GM18526 (cell line): ENCODE data around the gene CPNE2.

Source experiments
- POLR2A ChIP-seq: IDR thresholded peaks from 3 replicates; pipeline ENCODE4 v1.6.1; 2011; ENCODE audit not compliant: insufficient read length; ENCODE audit errors: extremely low read depth

The CPNE2 gene

DNA sequence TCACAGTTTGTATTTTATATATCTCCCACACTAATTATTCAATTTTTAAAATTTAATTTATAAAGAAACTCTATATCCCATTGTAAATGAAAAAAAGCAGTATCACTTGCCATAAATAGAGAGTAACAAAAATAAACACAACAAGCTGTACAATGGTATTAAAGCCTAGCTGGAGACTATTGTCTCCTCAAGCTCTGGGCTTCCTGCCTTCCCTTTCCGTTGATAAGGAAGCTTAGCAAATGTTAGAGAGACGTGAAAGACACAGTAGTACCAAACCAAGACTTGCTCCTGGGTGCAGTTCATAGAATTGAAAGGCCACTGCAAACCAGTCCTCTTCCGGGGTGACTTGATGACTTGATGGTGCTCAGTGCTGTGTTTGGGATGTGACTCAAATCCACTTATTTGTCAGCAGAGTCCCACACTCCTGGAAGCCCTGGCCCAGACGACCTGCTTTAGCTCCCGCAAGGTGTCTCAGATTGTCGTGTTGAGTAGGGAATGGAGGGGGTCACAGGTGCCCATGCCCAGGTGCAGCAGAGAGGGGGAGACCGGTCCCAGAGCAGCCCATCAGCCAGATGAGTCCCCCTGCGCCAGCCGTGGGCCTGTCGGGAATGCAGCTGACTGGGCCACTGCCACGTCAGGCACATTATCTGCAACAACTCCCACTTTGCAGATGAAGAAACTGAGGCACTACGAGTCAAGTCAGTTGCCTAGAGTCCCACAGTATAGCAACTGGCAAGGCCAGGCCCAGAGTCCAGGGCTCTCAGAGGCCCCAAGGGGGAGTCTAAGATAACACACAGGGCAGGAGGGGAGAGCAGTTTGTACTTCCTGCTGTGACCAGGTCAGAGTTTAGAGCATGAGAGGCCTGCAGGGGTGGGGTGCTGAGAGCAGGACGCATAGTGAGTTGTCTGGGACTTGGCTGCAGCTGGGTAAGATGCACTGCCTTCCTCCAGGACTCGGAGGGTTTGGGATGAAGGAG is 53.0 kb downstream of the CPNE2 start:
- no peak for TF ChIP-seq POLR2A

DNA sequence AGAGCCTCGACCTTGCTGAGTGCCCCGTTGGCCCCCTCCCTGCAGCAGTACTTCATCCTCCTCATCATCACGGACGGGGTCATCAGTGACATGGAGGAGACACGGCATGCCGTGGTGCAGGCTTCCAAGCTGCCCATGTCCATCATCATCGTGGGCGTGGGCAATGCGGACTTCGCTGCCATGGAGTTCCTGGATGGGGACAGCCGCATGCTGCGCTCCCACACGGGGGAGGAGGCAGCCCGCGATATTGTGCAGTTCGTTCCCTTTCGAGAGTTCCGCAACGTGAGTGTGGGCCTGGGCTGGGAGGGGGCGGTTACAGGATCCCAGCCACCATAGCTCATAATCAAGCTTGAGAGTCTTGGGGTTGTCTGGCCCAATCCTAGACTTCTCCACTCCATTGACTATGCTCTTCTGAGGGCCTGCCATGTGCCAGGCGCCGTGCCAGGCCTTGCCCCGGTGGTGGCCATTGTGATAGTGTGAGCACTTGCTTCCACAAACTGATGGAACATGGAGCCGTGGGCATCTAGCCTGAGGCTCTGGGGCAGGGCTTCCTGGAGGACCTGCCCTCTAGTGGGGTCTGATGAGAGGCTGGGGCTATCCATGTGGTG is 53.8 kb downstream of the CPNE2 start:
- no peak for TF ChIP-seq POLR2A

DNA sequence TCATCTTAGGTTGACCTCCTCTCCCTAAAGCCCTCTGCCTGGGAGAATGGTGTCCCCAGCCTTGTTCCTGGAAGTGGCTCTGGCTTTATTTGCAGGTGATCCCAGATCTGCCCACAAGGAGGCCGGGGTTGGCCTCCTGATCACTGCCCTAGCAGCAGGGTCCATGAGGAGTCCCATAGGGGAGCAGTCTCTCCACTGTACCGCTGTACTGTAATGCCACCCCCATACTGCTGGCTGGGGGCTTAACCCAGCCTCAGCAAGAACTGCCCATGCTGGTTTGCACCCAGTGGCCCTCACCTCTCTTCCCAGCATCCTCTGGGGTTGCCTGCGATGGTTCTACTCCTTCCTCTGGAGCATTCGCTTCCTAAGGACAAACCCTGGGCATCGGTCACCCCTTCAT is 54.4 kb downstream of the CPNE2 start:
- TF ChIP-seq POLR2A: no peak

DNA sequence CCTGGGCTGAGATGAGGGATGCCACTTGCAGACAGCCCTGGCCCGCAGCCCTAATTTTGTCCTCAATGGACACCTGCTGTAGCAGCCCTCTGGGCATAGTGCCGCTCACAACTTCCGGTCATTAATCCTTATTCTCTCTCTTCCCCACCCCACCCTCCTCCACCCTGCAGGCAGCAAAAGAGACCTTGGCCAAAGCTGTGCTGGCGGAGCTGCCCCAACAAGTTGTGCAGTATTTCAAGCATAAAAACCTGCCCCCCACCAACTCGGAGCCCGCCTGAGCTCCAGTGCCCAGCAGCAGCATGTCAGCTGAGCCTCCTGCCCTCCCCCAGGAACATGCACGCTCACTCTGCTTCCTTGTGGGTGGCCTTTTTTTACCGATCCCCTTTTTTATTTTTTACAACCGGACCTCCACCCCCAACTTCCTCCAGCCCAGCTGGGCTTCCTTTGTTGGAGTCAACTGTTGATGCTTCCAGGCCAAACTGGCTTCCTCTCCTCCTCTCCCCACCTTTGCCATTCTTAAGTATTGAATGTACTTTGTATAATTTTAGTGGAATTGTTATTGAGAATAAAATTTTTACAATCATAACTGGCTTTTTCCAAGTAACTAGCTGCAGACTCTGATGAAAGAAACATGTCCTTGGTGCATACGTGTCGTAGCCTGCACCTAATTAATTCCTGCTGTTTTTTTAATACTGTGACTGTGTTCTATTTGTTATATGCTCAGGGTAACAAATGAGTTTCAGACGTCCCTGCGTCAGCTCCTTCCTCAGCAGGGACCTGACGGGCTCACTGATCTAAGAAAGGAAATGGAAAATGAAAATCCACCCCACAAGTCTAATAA is 55.2 kb downstream of the CPNE2 start:
- no peak for TF ChIP-seq POLR2A

DNA sequence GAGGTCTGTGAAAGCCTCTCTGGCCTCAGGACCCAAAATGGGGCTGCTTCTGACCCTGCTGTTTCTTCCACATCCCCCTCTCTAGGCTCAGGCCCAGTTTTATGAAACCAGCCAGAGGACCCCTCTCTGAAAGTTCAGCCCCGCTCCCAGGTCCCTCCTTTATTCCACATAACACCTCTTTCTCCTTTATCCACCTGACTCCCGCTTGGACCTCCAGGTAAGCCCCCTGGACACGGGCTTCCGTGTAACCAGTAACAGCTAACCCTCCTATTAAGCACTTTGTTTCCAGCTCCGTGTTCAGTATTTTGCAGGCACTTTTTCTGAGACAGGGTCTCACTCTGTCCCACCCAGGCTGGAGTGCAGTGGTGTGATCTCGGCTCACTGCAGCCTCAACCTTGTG is 56.1 kb downstream of the CPNE2 start:
- TF ChIP-seq POLR2A: no peak

DNA sequence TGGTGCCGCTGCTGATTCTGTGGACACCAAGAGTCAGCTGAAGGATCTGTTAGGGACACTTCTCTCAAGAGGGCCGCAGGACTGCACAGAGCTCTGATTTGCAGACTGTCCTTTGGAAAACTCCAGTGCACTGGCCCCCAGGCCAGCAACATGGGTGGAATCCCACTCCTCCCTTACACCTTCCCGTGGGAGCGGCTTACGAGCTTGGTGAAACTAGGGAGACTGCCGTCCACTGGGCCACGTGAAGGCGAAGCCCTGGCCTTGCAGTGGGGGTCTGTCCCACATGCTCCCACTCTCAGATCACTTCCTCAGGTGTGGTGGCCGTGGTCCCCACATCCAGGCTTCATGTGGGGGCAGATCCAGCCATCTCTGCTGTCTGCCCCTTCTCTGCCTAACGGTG is 57.0 kb downstream of the CPNE2 start:
- no peak for TF ChIP-seq POLR2A

DNA sequence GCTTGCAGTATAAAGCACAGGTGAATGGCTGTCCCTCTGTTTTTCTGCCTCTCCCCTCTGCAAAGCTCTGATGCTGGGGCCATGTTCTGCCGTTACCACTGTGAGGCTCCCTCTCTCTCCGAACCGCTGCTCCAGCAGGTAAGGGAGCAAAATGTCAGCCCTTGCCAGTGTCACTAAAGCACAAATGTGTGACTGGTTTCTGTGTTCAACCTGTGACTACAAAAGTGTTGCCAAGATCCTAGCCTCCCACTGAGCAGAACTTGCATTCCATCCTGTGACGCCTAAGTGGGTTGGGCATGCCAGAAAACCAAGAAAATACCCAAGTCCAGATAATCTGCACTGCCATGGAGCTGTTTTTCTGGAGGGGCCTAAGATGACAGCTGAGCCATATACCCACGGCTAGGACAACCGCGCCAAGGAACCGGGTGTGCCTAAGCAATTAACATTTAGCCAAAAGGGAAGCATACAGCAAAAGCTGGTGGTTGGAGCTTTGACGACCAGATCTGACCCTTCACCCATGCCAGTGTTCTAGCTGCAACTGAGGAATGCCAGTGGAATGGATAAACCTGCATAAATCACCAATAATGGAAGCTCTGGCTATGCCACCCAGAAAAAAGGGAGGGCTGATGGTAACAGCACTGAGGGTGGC is 58.4 kb downstream of the CPNE2 start:
- TF ChIP-seq POLR2A: no peak

DNA sequence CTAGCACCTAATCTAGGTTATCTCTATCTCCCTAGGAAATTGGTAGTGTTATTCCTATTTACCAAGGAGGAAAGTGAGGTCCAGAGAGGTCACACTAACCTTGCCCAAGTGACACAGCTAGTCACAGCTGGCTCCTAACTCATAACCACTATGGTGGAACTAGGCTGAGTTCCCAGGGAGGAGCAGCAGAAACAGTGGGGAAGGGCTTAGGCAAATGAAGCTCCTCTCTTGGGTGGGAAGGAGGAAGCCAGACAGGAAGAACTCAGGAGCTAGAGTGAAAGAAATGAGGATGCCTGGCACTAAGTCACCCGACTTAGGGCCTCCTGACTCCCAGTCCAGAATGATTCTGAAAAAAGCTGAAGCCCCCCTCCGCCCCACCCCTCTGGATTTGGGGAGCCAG is 59.0 kb downstream of the CPNE2 start:
- no peak for TF ChIP-seq POLR2A

DNA sequence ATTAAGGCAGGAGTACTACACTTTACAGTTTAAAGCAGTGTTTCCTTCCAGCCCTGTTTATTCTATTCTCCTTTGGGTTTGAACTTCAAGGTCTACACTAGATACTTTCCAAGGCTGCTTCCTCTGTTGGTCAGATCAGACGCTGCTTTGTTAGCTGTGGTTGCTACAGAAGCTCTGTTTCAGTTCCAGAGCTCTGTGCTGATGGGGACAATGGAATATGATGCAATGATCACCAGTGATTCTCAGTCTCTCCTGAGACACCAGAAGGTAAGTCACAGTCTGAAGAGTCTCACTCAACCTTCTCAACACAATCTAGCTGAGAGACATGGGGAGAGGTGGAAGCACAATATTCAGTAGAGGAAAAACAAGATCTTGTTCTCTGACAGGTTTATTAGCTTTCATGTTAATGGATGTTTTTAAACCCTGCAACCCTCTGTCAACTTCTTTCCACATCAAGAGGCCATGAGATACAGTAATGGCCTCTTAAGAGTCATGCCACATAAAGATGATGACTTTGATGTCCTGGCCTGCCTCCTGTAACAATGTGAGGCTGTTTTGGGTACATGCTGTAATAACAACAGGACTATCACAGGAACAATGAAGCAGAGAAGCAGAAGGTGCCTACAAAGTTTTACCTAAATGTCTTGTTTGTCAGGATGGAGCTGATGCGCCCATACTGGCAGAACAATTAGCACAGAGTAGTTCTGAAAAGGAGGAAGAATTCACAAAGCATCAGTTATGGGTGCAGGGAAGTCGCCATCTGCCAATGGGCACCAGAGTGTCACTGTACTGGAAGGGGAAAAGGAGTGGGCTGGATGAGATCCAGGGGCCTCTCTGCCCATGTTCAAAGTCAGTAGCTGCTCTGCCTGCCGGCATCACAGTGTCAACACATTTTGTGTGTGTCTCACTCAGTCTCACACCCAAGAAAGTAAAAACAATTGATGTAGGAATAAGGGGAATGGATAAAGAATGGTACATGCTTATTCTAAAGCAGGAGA is 60.0 kb downstream of the CPNE2 start:
- no peak for TF ChIP-seq POLR2A

DNA sequence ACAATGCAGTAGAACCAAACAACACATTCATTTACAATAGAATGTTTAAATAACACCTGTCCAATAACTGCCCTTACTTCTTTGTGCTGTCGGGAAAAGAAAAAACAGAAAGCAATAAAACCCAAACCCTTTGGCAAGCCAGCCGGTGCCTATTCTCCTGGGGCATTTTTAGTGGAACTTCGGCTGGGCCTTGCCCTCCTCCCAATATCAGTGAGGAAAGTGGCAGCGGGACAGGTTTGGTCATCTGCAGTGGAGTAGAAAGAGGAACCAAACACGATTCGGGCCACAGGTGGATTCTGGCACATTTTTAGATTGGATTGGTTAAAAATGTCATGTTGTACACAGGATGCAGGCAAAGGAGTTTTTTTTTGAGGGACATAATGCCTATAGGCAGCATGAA is 61.5 kb downstream of the CPNE2 start:
- no peak for TF ChIP-seq POLR2A

DNA sequence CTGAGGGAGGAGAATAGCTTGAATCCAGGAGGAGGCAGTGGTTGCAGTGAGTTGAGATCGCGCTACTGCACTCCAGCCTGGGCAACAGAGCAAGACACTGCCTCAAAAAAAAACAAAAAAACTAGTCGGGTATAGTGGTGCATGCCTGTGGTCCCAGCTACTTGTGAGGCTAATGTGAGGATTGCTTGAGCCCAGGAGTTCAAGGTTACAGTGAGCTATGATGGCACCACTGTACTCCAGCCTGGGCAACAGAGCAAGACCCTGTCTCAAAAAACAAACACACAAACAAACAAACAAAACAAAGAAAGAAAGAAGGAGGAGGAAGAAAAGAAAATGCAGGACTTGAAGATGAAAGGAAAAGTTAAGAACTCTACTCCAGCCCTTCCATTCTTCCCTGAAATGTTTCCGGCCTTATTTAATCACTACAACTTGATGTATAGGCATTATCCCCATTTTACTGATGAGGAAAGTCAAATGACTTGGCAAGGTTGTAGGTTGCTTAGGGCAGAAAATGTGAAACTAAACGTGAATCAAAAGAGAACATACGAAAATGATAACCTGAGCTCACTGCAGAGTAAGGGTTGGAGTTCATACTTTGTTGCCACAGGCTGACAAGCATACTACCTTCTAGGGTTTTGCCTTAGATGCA is 63.4 kb downstream of the CPNE2 start:
- no peak for TF ChIP-seq POLR2A

DNA sequence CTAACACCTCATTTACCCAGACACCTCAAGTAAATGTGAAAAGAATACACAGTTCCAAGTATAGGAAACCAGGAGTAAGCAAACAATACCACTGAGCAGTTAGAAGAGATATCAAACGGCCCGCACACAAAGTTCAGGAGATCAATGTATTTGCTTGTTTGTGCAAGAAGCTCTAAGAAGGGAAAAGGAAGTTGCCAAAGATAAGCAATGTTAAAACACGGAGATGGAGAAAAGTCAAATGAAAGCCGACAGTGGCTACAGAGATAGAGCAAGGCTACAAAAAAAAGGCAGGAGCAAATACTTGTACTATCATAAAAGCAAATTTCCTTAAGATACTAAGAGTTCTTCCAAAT is 63.9 kb downstream of the CPNE2 start:
- no peak for TF ChIP-seq POLR2A

DNA sequence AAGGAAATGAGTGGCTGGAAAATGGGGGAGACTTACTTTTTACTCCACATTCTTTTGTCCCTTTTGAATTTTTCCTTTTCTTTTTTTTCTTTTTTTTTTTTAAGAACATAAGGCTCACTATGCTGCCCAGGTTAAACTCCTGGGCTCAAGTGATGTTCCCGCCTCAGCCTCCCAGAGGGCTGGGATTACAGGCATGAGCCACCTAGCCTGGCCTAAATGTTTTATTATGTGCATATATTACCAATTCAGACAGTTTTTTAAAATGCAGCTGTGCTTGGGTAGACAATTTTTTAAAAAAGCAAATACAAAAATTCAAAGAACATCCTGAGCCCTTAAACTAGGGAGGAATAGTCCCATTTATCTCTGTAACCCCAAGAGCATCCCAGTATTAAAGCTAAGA is 65.2 kb downstream of the CPNE2 start:
- no peak for TF ChIP-seq POLR2A

DNA sequence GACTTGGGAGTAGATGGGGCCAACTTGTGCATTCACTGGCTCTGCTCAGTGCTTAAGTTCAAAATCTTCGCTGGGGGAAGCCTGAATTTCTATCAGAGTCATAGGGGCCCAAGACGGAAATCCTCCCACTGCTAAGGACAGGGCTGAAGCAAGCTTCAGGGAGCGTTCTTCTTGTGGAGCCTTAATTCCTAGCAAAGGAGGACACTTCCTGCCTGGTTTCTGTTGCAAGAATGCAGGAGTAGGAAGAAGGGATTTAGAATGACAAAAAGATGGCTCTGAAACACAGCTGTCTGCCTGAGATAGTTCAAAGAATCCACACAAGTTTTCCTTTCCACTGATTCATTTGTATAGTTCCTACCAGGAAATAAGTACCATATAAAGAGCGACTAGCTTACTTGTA is 67.1 kb downstream of the CPNE2 start:
- no peak for TF ChIP-seq POLR2A
